ENCODE measurements around the gene PDHA2.
A peak's percentile ranks its signal among the peaks of the same experiment; 100 is the strongest.
"Not testable (repeated sequence)": the region's sequence is repeated elsewhere in the genome, so short reads cannot be mapped to it uniquely, and the experiment has no call there.

The PDHA2 gene

DNA sequence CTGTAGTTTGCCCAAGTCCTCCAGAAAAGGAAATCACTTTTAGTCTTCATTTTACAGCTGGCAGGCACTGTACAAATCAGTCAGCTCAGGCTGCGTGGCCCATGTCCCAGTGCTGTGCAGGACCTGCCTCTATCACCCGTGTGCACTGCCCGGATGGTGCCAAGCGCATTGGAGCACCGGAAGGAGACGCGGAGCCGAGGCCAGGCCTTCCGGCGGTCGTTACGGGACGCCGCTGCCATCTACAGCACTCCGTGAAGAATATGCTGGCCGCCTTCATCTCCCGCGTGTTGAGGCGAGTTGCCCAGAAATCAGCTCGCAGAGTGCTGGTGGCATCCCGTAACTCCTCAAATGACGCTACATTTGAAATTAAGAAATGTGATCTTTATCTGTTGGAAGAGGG lies at the start of gene PDHA2:
Gene PDHA2 (plus strand): TSS at position 203 of the 400 bp plus-strand sequence. CDS start 58 bp downstream, at position 261.
- no peak for DNase-seq

DNA sequence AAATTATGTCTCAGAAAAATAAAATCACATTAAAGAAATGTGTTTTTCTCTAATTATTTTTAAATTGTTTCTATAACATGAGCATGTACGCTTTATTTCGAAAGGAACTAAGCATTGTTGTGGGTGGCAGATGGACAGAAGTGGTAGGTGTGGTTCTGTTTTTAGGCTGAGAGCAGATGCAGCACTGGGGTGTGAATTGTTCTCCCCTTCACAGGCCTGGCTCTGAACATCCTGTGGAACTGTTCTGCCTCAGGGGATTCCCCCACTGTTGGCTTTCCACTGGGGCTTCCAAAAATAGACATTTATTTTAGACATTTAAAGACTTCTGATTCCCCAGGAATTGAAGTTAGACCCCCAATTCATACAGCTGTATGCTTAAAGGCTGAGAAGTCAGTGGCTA lies 41.9 kb upstream of the PDHA2 start:
- no peak for DNase-seq

DNA sequence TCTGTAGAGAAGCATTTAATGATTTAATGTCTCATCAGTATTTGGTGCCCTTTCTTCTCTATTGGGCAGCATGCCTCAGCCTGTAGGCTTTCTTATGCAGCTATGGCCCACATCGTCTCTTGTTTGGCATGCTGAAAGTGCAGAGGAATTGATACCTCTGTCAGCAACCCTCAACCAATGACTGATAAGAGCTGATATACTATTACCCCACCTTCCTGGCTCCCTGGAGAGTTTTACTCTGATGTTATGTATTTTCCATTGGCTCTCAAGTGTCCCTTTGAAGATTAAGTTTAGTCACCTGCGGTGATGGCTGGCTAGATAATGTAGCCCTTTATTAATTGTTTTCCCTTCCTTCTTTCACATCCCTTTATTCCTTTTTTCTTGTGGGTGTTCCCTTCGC lies 41.2 kb upstream of the PDHA2 start:
- DNase-seq: no peak

DNA sequence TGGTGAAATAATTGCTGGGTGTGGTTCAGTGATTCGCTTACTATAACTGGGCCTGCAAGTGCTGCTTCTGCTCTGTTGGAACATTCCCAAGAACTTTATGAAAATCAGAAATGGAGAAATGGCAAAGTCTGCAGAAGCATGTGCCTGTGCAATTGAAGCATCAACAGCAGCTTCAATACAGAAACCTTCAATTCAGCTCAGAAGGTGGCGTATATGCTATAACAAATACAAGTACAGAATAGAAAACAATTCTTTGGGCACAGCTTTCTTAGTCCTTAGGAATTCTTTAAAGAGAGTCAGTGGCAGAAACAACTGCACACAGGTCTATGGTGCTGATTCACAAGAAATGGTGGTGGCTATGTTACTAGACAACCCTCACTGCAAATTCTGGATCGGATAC lies 18.0 kb upstream of the PDHA2 start:
- DNase-seq: no peak

- no peak for DNase-seq
Observed at GRCh38 chr4:95825546-95825945, 14.3 kb upstream of the PDHA2 start.

DNA sequence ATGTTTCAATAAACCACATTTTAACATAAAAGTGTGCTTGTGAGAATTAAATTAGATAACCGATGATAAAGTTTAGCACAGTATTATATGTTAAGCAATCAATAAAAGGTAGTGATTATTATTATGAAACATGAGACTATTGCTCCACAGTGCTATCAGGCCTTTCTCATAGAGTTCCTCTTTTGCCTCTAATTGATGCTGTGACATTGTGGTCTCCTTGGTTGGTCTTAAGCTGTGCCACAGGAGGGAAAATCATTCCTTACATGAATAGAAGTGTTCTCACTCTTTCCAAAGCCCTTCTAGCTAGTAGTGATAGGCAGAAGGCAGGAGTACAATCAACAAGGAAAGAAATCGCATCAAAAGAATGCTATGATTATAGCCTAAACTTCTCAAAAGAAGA lies 9.2 kb upstream of the PDHA2 start:
- no peak for DNase-seq

DNA sequence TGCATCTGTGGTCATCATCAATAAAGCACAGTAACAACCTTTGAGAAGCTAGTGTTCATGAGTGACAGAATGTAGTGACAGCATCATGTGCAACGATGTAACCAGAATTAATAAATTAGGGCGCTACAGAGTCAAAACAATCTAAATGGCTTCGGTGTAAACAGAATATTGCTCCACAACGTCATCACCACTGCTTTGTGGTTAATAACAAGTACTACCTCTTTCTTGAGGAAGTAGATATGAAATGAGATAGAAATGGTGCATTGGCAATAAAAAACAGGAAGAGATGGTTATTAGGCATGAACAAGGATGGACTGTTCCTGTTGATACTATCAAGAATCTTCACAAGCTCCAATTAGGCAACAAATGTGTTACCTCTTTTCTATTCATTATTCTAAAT lies 8.7 kb upstream of the PDHA2 start:
- DNase-seq: no peak

GRCh38 chr4:95833711-95834194 lies 6.1 kb upstream of the PDHA2 start:
- DNase-seq: peak; percentile 6

DNA sequence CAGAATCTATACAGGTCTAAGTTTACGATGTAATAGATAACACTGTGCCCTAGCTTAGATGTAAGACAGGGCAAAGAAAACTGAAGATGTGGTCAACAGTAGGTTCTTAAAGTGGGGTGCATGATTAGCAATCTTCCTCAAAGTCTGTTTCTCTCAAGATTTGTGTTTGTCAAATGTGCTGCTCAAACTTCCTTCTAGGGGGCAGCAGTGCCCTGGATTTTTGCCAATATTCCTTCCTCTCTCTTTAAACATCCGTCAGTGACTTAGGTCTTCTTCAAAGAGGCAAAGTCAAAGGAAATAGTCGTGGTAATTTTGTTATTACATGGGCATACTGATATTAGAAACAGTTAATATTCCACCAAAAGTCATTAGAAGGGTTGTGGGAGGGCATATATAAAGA lies 4.2 kb upstream of the PDHA2 start:
- DNase-seq: peak; percentile 54

GRCh38 chr4:95838192-95838591 lies 1.7 kb upstream of the PDHA2 start:
- DNase-seq: no peak

DNA sequence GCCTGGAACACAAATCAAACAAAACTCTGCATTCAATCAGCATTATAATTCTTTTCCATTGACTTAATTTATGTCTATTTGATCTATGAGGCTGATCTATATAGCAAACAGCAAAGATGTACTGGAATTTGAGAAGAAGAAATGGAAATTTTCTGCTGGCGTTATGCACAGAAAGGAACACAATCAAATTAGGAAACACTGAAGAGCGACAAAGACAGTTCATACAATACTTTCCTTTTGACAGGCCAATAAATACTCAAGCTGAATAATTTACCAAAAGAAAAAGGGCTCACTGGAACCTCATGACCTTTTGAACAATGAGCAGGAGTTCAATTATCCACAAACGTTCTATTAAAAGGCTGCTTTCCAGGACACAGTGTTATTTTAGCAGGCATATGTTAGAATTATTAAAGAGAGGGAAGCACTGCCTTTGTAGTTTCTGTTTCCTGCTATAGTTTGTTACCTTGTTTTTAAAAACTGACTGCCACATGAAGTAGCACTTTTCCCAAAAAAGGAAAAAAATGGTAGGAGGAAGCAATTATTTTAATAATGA lies 8.1 kb downstream of the PDHA2 start:
- DNase-seq: no peak

- no peak for DNase-seq
Observed at GRCh38 chr4:95850161-95850560, 10.3 kb downstream of the PDHA2 start.

GRCh38 chr4:95857761-95858160 lies 17.9 kb downstream of the PDHA2 start:
- no peak for DNase-seq

GRCh38 chr4:95867919-95868318 lies 28.0 kb downstream of the PDHA2 start:
- peak; percentile 4 for DNase-seq

DNA sequence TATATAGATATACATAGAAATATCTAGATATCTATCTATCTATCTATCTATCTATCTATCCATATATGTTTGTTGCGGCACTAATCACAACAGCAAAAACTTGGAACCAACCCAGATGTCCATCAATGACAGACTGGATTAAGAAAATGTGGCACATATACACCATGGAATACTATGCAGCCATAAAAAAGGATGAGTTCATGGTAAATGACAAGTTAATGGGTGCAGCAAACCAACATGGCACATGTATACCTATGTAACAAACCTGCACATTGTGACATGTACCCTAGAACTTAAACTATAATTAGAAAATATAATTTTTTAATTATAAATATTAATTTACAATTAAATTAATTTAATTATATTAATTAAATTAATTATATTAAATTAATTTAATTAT lies 29.5 kb downstream of the PDHA2 start:
- not testable (repeated sequence) for DNase-seq

DNA sequence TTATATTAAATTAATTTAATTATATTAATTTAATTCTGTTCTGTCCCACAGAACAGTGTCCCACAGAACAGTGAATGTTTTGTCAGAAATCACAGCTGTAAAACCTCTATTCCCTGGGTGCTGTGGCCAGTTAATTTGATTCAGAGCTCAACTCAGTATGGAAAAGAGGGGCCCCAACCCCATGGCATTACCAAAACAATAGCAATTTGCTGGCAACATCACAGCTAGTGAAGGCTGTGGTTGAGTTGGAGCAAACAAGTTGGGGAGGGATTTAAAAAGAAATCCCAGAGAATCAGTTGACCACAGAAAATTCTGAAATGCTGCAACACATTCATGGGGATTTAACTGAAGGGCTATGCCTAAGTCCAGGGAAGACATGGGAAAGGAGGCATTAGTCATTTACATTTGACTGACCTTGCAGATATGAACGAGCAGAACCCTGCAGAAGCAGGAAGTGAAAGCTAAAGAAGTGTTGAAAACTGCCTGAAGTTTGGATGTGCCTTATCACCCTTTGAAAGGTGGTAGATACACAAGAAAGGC lies 30.1 kb downstream of the PDHA2 start:
- no peak for DNase-seq

GRCh38 chr4:95877636-95878035 lies 37.7 kb downstream of the PDHA2 start:
- DNase-seq: no peak

DNA sequence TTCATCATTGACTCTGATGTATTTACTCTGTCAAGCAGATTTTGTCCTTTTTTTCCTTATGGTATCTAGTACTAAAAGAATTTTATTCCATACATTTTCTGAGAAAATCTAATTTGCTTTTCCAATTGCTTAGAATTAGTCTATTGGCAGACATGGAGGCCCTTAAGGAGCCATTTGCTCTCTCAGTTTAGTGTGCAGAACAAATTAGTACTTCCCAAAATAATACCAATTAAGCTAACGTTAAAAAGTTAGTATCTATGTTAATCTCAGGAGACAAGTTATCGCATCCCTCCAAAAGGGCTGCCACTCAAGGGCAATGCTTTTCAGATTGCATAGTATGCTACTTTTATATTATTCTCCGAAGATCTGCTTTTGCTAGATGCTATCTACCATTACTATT lies 47.7 kb downstream of the PDHA2 start:
- DNase-seq: no peak

- no peak for DNase-seq
Observed at GRCh38 chr4:95889662-95890061, 49.8 kb downstream of the PDHA2 start.
